K562 (cell line): ENCODE measurements around the gene CCDC159. TPM values are rescaled to one million over a fixed set of nuclear protein-coding genes. Genes with fewer than 3 reads are reported as not detected.
"Not testable (repeated sequence)": the region's sequence is repeated elsewhere in the genome, so short reads cannot be mapped to it uniquely, and the experiment has no call there.

ENCODE experiments used
- ATAC-seq: fragments of 200-7000 bp; cut with Tn5 transposase; 3 replicates; pipeline ENCODE4 v1.9.1; 2020; ENCODE audit warnings: moderate library complexity
- BruUV-seq: library from RNA; stranded (reverse); fragments of 400-500 nt; replicated peaks from 2 replicates; lab custom pipeline; 2021; lab: Mats Ljungman, UMichigan
- CTCF ChIA-PET: fragments of 300-600 bp; formaldehyde crosslinking; extraction: SDS; loops from one replicate; lab custom pipeline; 2021; ENCODE audit warnings: low intra/inter-chr PET ratio; lab: Yijun Ruan, JAX
- POLR2A ChIA-PET: fragments of 300-600, 350-650 bp; sonication (Branson Sonifier 250); formaldehyde crosslinking; extraction: SDS; loops from one replicate; lab custom pipeline; 2021; ENCODE audit warnings: antibody characterized with exemption, inconsistent platforms; lab: Yijun Ruan, JAX
- DNase-seq, 4 experiments: peaks; one replicate each; pipeline versions ENCODE4 v3.0.0 to v3.0.0-alpha.2; 2011 to 2018; ENCODE audit warnings: low spot score in 3 of 4, mixed read lengths in 3 of 4; ENCODE audit errors: extremely low read depth in 1 of 4
- FAIRE-seq: peaks from 2 replicates; lab custom pipeline; 2011; peaks lifted over from hg19 to GRCh38; lab: Jason Lieb, UNC
- H2AFZ ChIP-seq: 2 replicates; pipeline ENCODE4 v1.6.0; 2011; ENCODE audit warnings: low read depth, low read length, control low read depth, inconsistent platforms
- H3K27ac ChIP-seq: fragments of 200-600 bp; 3 replicates; pipeline ENCODE4 v1.8.0; 2011; ENCODE audit warnings: low read depth, mild to moderate bottlenecking, control low read depth, inconsistent platforms, low read length, moderate library complexity, mixed read lengths; ENCODE audit errors: extremely low read depth
- H3K27me3 ChIP-seq, 2 experiments: fragments of 300-600 bp in 1 of 2; 2 replicates in 1 of 2; 3 replicates in 1 of 2; pipeline versions ENCODE4 v1.6.0 to v1.8.0; 2011; ENCODE audit warnings: inconsistent platforms in 2 of 2, low read length in 2 of 2, mild to moderate bottlenecking in 1 of 2, mixed read lengths in 1 of 2, moderate library complexity in 1 of 2; ENCODE audit not compliant: control insufficient read depth in 2 of 2, insufficient read depth in 2 of 2
- H3K36me3 ChIP-seq: fragments of 300-600 bp; 3 replicates; pipeline ENCODE4 v1.8.0; 2011; ENCODE audit warnings: mild to moderate bottlenecking, low read length, inconsistent platforms; ENCODE audit not compliant: control insufficient read depth, insufficient read depth
- H3K4me1 ChIP-seq, 2 experiments: fragments of 200-600 bp in 1 of 2; replicated peaks in 1 of 2; 2 replicates in 1 of 2; 3 replicates in 1 of 2; pipeline versions ENCODE4 v1.5.1 to v1.8.0; 2011; ENCODE audit warnings: inconsistent platforms in 2 of 2, low read length in 2 of 2, mild to moderate bottlenecking in 1 of 2, mixed read lengths in 1 of 2, moderate library complexity in 1 of 2; ENCODE audit not compliant: control insufficient read depth in 2 of 2, insufficient read depth in 2 of 2
- H3K4me2 ChIP-seq: 2 replicates; pipeline ENCODE4 v1.6.1; 2011; ENCODE audit warnings: low read length, control low read depth, inconsistent platforms, mixed read lengths; ENCODE audit not compliant: insufficient read depth
- H3K4me3 ChIP-seq: fragments of 200-600 bp; sonication (generic), shearing (Covaris generic); 2 replicates; pipeline ENCODE4 v1.5.1; 2016; ENCODE audit warnings: control low read depth, inconsistent platforms
- H3K79me2 ChIP-seq: fragments of 200-600 bp; 3 replicates; pipeline ENCODE4 v1.8.0; 2011; ENCODE audit warnings: low read length, inconsistent platforms; ENCODE audit not compliant: control insufficient read depth, insufficient read depth
- H3K9ac ChIP-seq, 2 experiments: 2 replicates each; pipeline versions ENCODE4 v1.6.0 to v1.6.1; 2011; ENCODE audit warnings: low read depth in 2 of 2, low read length in 2 of 2, control low read depth in 1 of 2, inconsistent platforms in 1 of 2, mild to moderate bottlenecking in 1 of 2, mixed read lengths in 1 of 2; ENCODE audit not compliant: insufficient read depth in 1 of 2
- H3K9me1 ChIP-seq: one replicate; pipeline ENCODE4 v1.6.0; 2011; ENCODE audit warnings: inconsistent platforms, mild to moderate bottlenecking, low read length, moderate library complexity; ENCODE audit not compliant: control insufficient read depth, insufficient read depth
- H3K9me3 ChIP-seq: replicated peaks from 2 replicates; pipeline ENCODE4 v1.5.1; 2011; ENCODE audit warnings: low read depth, low read length, inconsistent platforms; ENCODE audit not compliant: control insufficient read depth, insufficient read depth
- H4K20me1 ChIP-seq: replicated peaks from 2 replicates; pipeline ENCODE4 v1.6.1; 2011; ENCODE audit warnings: low read length, inconsistent platforms, mixed read lengths; ENCODE audit not compliant: control insufficient read depth, insufficient read depth
- ARID1B ChIP-seq: fragments of 450-650 bp; IDR thresholded peaks from 2 replicates; pipeline ENCODE4 v1.6.1; 2016; ENCODE audit warnings: antibody characterized with exemption, mild to moderate bottlenecking, inconsistent platforms
- CBFA2T2 ChIP-seq: fragments of 450-650 bp; conservative IDR thresholded peaks from 2 replicates; pipeline ENCODE4 v1.6.1; 2017; ENCODE audit warnings: mild to moderate bottlenecking
- CBFA2T3 ChIP-seq: fragments of 450-650 bp; IDR thresholded peaks from 2 replicates; pipeline ENCODE4 v1.6.1; 2017
- KDM1A ChIP-seq, 2 experiments: fragments of 450-650 bp; IDR thresholded peaks; 2 replicates each; pipeline ENCODE4 v1.6.1; 2016; ENCODE audit warnings: mild to moderate bottlenecking in 2 of 2
- TAL1 ChIP-seq: fragments of 450-650 bp; IDR thresholded peaks from 2 replicates; pipeline ENCODE4 v1.6.1; 2016; ENCODE audit warnings: mild to moderate bottlenecking
- ZNF384 ChIP-seq: IDR thresholded peaks from 2 replicates; pipeline ENCODE4 v1.6.1; 2012; ENCODE audit warnings: low read depth, low read length, improper control_type of control experiment
- WGBS: fragments of 100-300 bp; shearing (Covaris generic); methylation state at CpG from one replicate; pipeline ENCODE4 v1.1.6; 2016; ENCODE audit warnings: low coverage, mixed read lengths; ENCODE audit not compliant: insufficient coverage; ENCODE audit errors: missing lambda C conversion rate; 5-methylcytosine and 5-hydroxymethylcytosine counted together
- in situ Hi-C: fragments of 300-500 bp; cut with MboI; formaldehyde crosslinking; loops from 4 replicates; pipeline ENCODE4 v1.15.0; 2018; ENCODE audit warnings: inconsistent platforms, mixed read lengths
- intact Hi-C: fragments of 100-400 bp; cut with micrococcal nuclease; formaldehyde crosslinking; loops from 2 replicates; pipeline ENCODE4 v1.14.2; 2022
- polyA plus RNA-seq, 8 experiments: library from polyadenylated mRNA; depleted of rRNA in 4 of 8; stranded (reverse) in 5 of 8; unstranded in 3 of 8; fragments of >200 nt; fragmentation: Nextera tagmentation in 2 of 8; fragmentation: Illumina TruSeq in 1 of 8; extraction: Ambion mirVana in 2 of 8; extraction: Trizol in 1 of 8; gene quantifications; 2 replicates each; pipeline versions ENCODE4 v1.2.1 to v1.2.3, GENCODE V29; 2011 to 2014; ENCODE audit warnings: inconsistent platforms in 1 of 8, missing spikeins in 1 of 8
- total RNA-seq, 7 experiments: library from RNA; depleted of rRNA in 6 of 7; stranded (reverse); fragments of >200 nt in 6 of 7; fragmentation: Illumina TruSeq in 2 of 7; extraction: Trizol in 2 of 7; gene quantifications; 2 replicates each; pipeline versions ENCODE4 v1.2.1 to v1.2.3, GENCODE V29; 2011 to 2021; ENCODE audit warnings: low replicate concordance in 1 of 7
- TF ChIP-seq, protein P1 (sequence below): fragments of 450-650 bp; IDR thresholded peaks from 2 replicates; pipeline ENCODE4 v1.6.1; 2016
- TF ChIP-seq, protein P2 (sequence below), 2 experiments: fragments of 450-650 bp; conservative IDR thresholded peaks; 2 replicates each; pipeline ENCODE4 v1.6.1; 2017; ENCODE audit warnings: mild to moderate bottlenecking in 2 of 2, moderate library complexity in 2 of 2

Gene CCDC159
- total and polyA plus RNA-seq, 9 of the 15 experiments (the other 6 are each of a cell fraction or from before 2014, with no cell fraction given): 0.68 to 10.1 (median 4.7) TPM

DNA sequence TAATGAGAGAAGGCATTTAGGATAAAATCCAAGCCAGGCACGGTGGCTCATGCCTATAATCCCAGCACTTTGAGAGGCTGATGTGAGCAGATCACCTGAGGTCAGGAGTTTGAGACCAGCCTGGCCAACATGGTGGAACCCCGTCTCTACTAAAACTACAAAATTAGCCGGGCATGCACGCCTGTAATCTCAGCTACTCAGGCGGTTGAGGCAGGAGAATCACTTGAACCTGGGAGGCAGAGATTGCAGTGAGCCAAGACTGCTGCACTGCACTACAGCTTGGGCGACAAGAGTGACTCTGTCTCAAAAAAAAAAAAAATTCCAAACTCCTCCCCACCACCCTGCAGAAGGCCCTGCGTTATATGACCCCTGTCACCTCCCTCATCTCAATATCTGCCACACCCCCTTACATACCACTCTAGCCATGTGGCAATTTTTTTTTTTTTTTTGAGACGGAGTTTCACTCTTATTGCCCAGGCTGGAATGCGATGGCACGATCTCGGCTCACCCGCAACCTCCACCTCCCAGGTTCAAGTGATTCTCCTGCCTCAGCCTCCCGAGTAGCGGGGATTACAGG lies 33.0 kb downstream of the CCDC159 start:
- in situ Hi-C loops: loop anchor here (5.0 kb wide), 1 partner anchor 82 kb away; the partner anchor contains the start of gene TSPAN16
- H3K9ac ChIP-seq, H3K9me1 ChIP-seq, H3K9me3 ChIP-seq, H3K27me3 ChIP-seq, ATAC-seq, BruUV-seq, H4K20me1 ChIP-seq, intact Hi-C loops, H3K27ac ChIP-seq, H2AFZ ChIP-seq, H3K4me2 ChIP-seq, POLR2A ChIA-PET: not testable (repeated sequence)
- Histone ChIP-seq H3K36me3 (peaks cover 44% of the 10 kb centered on the region), H3K4me1 (peaks cover 17 to 60% of the 10 kb centered on the region in 2 experiments), H3K79me2 (peaks cover 25% of the 10 kb centered on the region; the same call in 2 of the 3 replicates)
- DNase-seq: peak in 1 of 4 experiments; percentile 36
- TF ChIP-seq KDM1A (IDR thresholded peaks at IDR 0.05) (peak; percentile 46 to 58), ARID1B (0 out of 2 replicates have a peak, but pooled peaks have one; percentile 22), ZNF384 (peak; percentile 46; the same call in 1 of the 2 replicates), TAL1 (peak; percentile 27; the same call in 1 of the 2 replicates), CBFA2T2 (peak; percentile 15; the same call in 1 of the 2 replicates), CBFA2T3 (peak; percentile 58; the same call in 1 of the 2 replicates)
- TF ChIP-seq, protein P1, sequence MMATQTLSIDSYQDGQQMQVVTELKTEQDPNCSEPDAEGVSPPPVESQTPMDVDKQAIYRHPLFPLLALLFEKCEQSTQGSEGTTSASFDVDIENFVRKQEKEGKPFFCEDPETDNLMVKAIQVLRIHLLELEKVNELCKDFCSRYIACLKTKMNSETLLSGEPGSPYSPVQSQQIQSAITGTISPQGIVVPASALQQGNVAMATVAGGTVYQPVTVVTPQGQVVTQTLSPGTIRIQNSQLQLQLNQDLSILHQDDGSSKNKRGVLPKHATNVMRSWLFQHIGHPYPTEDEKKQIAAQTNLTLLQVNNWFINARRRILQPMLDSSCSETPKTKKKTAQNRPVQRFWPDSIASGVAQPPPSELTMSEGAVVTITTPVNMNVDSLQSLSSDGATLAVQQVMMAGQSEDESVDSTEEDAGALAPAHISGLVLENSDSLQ: 0 out of 2 replicates have a peak, but pooled peaks have one; percentile 29
- TF ChIP-seq, protein P2, sequence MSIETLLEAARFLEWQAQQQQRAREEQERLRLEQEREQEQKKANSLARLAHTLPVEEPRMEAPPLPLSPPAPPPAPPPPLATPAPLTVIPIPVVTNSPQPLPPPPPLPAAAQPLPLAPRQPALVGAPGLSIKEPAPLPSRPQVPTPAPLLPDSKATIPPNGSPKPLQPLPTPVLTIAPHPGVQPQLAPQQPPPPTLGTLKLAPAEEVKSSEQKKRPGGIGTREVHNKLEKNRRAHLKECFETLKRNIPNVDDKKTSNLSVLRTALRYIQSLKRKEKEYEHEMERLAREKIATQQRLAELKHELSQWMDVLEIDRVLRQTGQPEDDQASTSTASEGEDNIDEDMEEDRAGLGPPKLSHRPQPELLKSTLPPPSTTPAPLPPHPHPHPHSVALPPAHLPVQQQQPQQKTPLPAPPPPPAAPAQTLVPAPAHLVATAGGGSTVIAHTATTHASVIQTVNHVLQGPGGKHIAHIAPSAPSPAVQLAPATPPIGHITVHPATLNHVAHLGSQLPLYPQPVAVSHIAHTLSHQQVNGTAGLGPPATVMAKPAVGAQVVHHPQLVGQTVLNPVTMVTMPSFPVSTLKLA (conservative IDR thresholded peaks at IDR 0.05): 0 out of 4 replicates have a peak, but pooled peaks of 1 of the 2 experiments have one; percentile 18
- TF ChIP-seq, all 486 proteins: peak for 8; not testable (repeated sequence) for 478
- H3K4me3 ChIP-seq, FAIRE-seq: not testable (repeated sequence)
- CTCF ChIA-PET: interaction anchor here (0.6 kb wide), 1 partner anchor 103 kb away, joined by 3 read pairs; no protein-coding TSS in a partner anchor
- WGBS: 36% methylated on average over 10 of the region's 14 CpGs
